Camera-type eye (tissue), 1 donor: Measurements from ENCODE around the gene USP17L25. TPM values are rescaled to one million over a fixed set of nuclear protein-coding genes. Genes with fewer than 3 reads are reported as not detected.

Experiments
- total RNA-seq: library from RNA; depleted of rRNA; stranded (reverse); fragments of >200 nt; gene quantifications from one replicate; pipeline ENCODE4 v1.2.3, GENCODE V29; 2014

Gene USP17L25, protein sequence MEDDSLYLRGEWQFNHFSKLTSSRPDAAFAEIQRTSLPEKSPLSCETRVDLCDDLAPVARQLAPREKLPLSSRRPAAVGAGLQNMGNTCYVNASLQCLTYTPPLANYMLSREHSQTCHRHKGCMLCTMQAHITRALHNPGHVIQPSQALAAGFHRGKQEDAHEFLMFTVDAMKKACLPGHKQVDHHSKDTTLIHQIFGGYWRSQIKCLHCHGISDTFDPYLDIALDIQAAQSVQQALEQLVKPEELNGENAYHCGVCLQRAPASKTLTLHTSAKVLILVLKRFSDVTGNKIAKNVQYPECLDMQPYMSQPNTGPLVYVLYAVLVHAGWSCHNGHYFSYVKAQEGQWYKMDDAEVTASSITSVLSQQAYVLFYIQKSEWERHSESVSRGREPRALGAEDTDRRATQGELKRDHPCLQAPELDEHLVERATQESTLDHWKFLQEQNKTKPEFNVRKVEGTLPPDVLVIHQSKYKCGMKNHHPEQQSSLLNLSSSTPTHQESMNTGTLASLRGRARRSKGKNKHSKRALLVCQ
- not detected for total RNA-seq

GRCh38 chr4:9329611-9330010 lies at the start of gene USP17L25:
USP17L25 (plus strand) TSS chr4:9329911; CDS start chr4:9329911, 0 bp downstream.

GRCh38 chr4:9324865-9325264 lies 4.8 kb upstream of the USP17L25 start, which contains the start of gene USP17L24:
USP17L24 (plus strand) TSS chr4:9325165; CDS start chr4:9325165, 0 bp downstream.

DNA sequence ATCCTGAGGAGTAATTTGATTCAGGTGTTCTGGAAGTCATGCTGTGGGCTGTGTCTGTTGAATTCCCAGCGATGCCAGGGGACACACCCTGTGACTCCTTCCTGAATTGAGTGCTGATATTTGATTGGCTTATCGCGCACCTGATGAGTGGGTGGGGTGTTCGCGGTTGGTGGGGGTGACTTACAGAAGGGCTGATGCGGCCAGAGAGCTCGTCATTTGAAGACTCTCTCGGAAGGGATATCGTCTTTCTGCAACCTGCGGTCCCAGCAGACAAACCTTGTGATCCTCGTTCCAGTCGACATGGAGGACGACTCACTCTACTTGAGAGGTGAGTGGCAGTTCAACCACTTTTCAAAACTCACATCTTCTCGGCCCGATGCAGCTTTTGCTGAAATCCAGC lies 4.6 kb downstream of the USP17L25 start, which contains the start of gene USP17L26:
TSS of gene USP17L26 (plus strand) at position 301 of the 400 bp plus-strand sequence. CDS start at position 301, 0 bp downstream.

DNA sequence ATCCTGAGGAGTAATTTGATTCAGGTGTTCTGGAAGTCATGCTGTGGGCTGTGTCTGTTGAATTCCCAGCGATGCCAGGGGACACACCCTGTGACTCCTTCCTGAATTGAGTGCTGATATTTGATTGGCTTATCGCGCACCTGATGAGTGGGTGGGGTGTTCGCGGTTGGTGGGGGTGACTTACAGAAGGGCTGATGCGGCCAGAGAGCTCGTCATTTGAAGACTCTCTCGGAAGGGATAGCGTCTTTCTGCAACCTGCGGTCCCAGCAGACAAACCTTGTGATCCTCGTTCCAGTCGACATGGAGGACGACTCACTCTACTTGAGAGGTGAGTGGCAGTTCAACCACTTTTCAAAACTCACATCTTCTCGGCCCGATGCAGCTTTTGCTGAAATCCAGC lies 9.4 kb downstream of the USP17L25 start, which contains the start of gene USP17L5:
TSS of gene USP17L5 (plus strand) at position 301 of the 400 bp plus-strand sequence. CDS start at position 301, 0 bp downstream.

GRCh38 chr4:9343848-9344247 lies 14.1 kb downstream of the USP17L25 start, which contains the start of gene USP17L27:
USP17L27 (plus strand) TSS chr4:9344148; CDS start chr4:9344148, 0 bp downstream.

GRCh38 chr4:9348593-9348992 lies 18.9 kb downstream of the USP17L25 start, which contains the start of gene USP17L28:
USP17L28 (plus strand) TSS chr4:9348893; CDS start chr4:9348893, 0 bp downstream.

GRCh38 chr4:9353338-9353737 lies 23.6 kb downstream of the USP17L25 start, which contains the start of gene USP17L29:
USP17L29 (plus strand) TSS chr4:9353638; CDS start chr4:9353638, 0 bp downstream.

DNA sequence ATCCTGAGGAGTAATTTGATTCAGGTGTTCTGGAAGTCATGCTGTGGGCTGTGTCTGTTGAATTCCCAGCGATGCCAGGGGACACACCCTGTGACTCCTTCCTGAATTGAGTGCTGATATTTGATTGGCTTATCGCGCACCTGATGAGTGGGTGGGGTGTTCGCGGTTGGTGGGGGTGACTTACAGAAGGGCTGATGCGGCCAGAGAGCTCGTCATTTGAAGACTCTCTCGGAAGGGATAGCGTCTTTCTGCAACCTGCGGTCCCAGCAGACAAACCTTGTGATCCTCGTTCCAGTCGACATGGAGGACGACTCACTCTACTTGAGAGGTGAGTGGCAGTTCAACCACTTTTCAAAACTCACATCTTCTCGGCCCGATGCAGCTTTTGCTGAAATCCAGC lies 33.1 kb downstream of the USP17L25 start, which contains the start of gene USP17L30:
TSS of gene USP17L30 (plus strand) at position 301 of the 400 bp plus-strand sequence. CDS start at position 301, 0 bp downstream.

Other genes with a start within 250 kb of the USP17L25 start
- gene FAM90A26, start 159.5 kb upstream of the USP17L25 start, total RNA-seq, result not detected
- gene USP17L10, start 119.3 kb upstream of the USP17L25 start, total RNA-seq, result not detected
- not detected for gene USP17L11, start 114.5 kb upstream of the USP17L25 start, total RNA-seq
- gene USP17L12, start 109.8 kb upstream of the USP17L25 start, total RNA-seq, result not detected
- gene USP17L13, start 105.0 kb upstream of the USP17L25 start, total RNA-seq, result not detected
- gene USP17L15, start 95.5 kb upstream of the USP17L25 start, total RNA-seq, result not detected
- gene USP17L17, start 86.0 kb upstream of the USP17L25 start, total RNA-seq, result not detected
- not detected for gene USP17L18, start 81.3 kb upstream of the USP17L25 start, total RNA-seq
- gene USP17L19, start 76.5 kb upstream of the USP17L25 start, total RNA-seq, result not detected
- gene USP17L20, start 71.8 kb upstream of the USP17L25 start, total RNA-seq, result not detected
- not detected for gene USP17L21, start 67.0 kb upstream of the USP17L25 start, total RNA-seq
- not detected for gene USP17L22, start 62.3 kb upstream of the USP17L25 start, total RNA-seq
- gene USP17L24, start 4.7 kb upstream of the USP17L25 start, total RNA-seq, result not detected
- not detected for gene USP17L26, start 4.7 kb downstream of the USP17L25 start, total RNA-seq
- not detected for gene USP17L5, start 9.5 kb downstream of the USP17L25 start, total RNA-seq
- not detected for gene USP17L27, start 14.2 kb downstream of the USP17L25 start, total RNA-seq
- not detected for gene USP17L28, start 19.0 kb downstream of the USP17L25 start, total RNA-seq
- gene USP17L29, start 23.7 kb downstream of the USP17L25 start, total RNA-seq, result not detected
- not detected for gene USP17L30, start 33.2 kb downstream of the USP17L25 start, total RNA-seq
- not detected for gene DEFB131A, start 114.5 kb downstream of the USP17L25 start, total RNA-seq